ENCODE data around the gene FAM184A. TPM values are rescaled to one million over a fixed set of nuclear protein-coding genes. Genes with fewer than 3 reads are reported as not detected.
A peak's percentile ranks its signal among the peaks of the same experiment; 100 is the strongest.

The FAM184A gene
- total and polyA plus RNA-seq, 2 of the 8 experiments (the other 6 are each of a cell fraction or from before 2014, with no cell fraction given) = 6.3 to 11.3 TPM

DNA sequence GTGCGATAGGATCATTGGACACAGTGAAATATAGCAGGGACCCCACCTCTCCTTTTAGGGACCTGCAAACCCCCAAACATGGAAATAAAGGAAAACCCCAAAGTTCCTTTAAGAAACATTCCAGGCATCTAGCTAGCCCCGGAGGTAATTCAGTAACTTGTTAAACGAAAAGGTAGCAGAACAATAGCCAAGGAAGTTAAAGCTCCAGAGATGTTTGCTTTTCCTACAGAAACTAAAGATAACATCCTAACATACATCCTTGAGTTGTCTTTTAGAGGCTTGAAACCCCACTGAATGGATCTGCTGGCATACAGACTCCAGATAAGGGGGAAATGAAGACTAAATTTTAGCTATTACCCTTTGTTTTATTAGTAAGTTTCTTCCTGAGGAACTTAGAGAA, 51.0 kb downstream of the FAM184A start:
- no peaks in the 10 kb centered on the region for H3K79me1 ChIP-seq (ENCODE audit: low read depth, low read length)
- H3K14ac ChIP-seq (ENCODE audit: insufficient read length) = no peak overlapping the region
- peak overlapping the region; percentile 17 to 54; a peak in 3 of 4 replicates for H3K4me2 ChIP-seq (ENCODE audit: insufficient read depth in 1 of 2, low read depth in 2 of 2, low read length in 2 of 2)
- H3K36me3 ChIP-seq (ENCODE audit: control insufficient read depth in 2 of 4, insufficient read depth in 4 of 4, low read length in 3 of 4) = no peaks in the 10 kb centered on the region
- no peak overlapping the region for H3K27ac ChIP-seq (ENCODE audit: low read depth, low read length)
- no peak overlapping the region for H2BK120ac ChIP-seq (replicated peaks; ENCODE audit: low read depth, low read length)
- CTCF ChIA-PET (ENCODE audit: partially characterized antibody) = interaction anchor here (0.8 to 1.9 kb wide), 7 partner anchors 8 to 345 kb away, joined by 3 to 6 read pairs (median 4); no protein-coding TSS in a partner anchor
- no peak overlapping the region for H3K9ac ChIP-seq (replicated peaks in 1 of 4; ENCODE audit: extremely low read depth in 1 of 4, low read depth in 3 of 4, low read length in 3 of 4)
- POLR2A ChIA-PET (ENCODE audit: partially characterized antibody) = interaction anchor here (1.1 to 1.4 kb wide), 2 partner anchors 9 to 34 kb away, joined by 4 read pairs; no protein-coding TSS in a partner anchor
- no peak overlapping the region for H4K91ac ChIP-seq (replicated peaks; ENCODE audit: insufficient read length, low read length)
- no peak overlapping the region for H2BK15ac ChIP-seq (ENCODE audit: low read length)
- no peak overlapping the region for H3K18ac ChIP-seq (ENCODE audit: extremely low read depth, low read length)
- H2BK12ac ChIP-seq (ENCODE audit: low read depth, low read length) = no peak overlapping the region
- no peaks in the 10 kb centered on the region; a peak in 4 of 7 replicates for H3K27me3 ChIP-seq (replicated peaks in 1 of 4; ENCODE audit: control insufficient read depth in 3 of 4, extremely low read depth in 1 of 4, insufficient read depth in 3 of 4, low read length in 3 of 4)
- no peak overlapping the region for H2AFZ ChIP-seq (ENCODE audit: low read length)
- H3K56ac ChIP-seq (replicated peaks; ENCODE audit: insufficient read length, low read depth, low read length) = no peak overlapping the region
- no peaks in the 10 kb centered on the region for H3K9me3 ChIP-seq (ENCODE audit: insufficient read depth in 2 of 2, low read depth in 1 of 2, low read length in 1 of 2)
- H2BK20ac ChIP-seq (ENCODE audit: low read length) = no peak overlapping the region
- no peak for FAIRE-seq
- DNase-seq (ENCODE audit: low read depth in 1 of 2, low spot score in 2 of 2) = no peak
- H4K5ac ChIP-seq (ENCODE audit: insufficient read length, low read depth, low read length) = no peak overlapping the region
- no peak overlapping the region for H3K23ac ChIP-seq (ENCODE audit: insufficient read length)
- H3K23me2 ChIP-seq (ENCODE audit: low read depth, low read length) = no peaks in the 10 kb centered on the region
- no peak overlapping the region for H2BK5ac ChIP-seq (ENCODE audit: low read depth, low read length)
- WGBS, 2 experiments (ENCODE audit: extremely low coverage in 1 of 2, insufficient coverage in 1 of 2, insufficient read length in 1 of 2, insufficient replicate concordance in 2 of 2, low coverage in 1 of 2, low lambda C conversion rate in 2 of 2, missing lambda C conversion rate in 1 of 2) = 43% methylated on average over 3 of the region's 3 CpGs; no CpG with 5 or more reads in 1 of the 2 experiments
- H3K79me2 ChIP-seq (ENCODE audit: control insufficient read depth in 1 of 2, insufficient read depth in 2 of 2, low read length in 2 of 2) = no peaks in the 10 kb centered on the region
- no peak overlapping the region for H3K4ac ChIP-seq (replicated peaks; ENCODE audit: insufficient read length, low read depth, low read length)
- H3K4me3 ChIP-seq (ENCODE audit: extremely low read depth in 1 of 4, insufficient read depth in 2 of 4, low read depth in 3 of 4, low read length in 4 of 4) = peak overlapping the region in 1 of 4 experiments; percentile 12; a peak in 1 of 8 replicates
- no peak overlapping the region for H4K8ac ChIP-seq (ENCODE audit: extremely low read depth, insufficient read depth, low read length)
- H2AK5ac ChIP-seq (ENCODE audit: low read depth, low read length) = no peak overlapping the region
- peaks cover 13 to 27% (median 19%) of the 10 kb centered on the region in 4 experiments; a peak in 6 of 7 replicates for H3K4me1 ChIP-seq (replicated peaks in 1 of 4; ENCODE audit: control insufficient read depth in 3 of 4, insufficient read depth in 4 of 4, low read length in 3 of 4)
- H4K20me1 ChIP-seq (replicated peaks in 1 of 2; ENCODE audit: control insufficient read depth in 1 of 2, insufficient read depth in 2 of 2, low read length in 2 of 2) = no peaks in the 10 kb centered on the region
- no peak for TF ChIP-seq SP4 (IDR thresholded peaks at IDR 0.05; ENCODE audit: low read length)
